H1 (cell line): Measurements from ENCODE around the gene KRT37. TPM values are rescaled to one million over a fixed set of nuclear protein-coding genes. Genes with fewer than 3 reads are reported as not detected.

Source experiments
- CTCF ChIA-PET: fragments of 300-600 bp; sonication (Branson Sonifier 250); formaldehyde crosslinking; loops from one replicate; lab custom pipeline; 2021; ENCODE audit not compliant: partially characterized antibody; lab: Charles Lee
- POLR2A ChIA-PET: fragments of 300-600 bp; sonication (Branson Sonifier 250); formaldehyde crosslinking; loops from one replicate; lab custom pipeline; 2021; ENCODE audit warnings: inconsistent platforms; ENCODE audit not compliant: partially characterized antibody; lab: Charles Lee
- DNase-seq, 2 experiments: peaks; one replicate each; pipeline versions ENCODE4 v3.0.0 to v3.0.0-alpha.2; 2010 to 2022; ENCODE audit warnings: low spot score in 2 of 2, low read depth in 1 of 2, mixed read lengths in 1 of 2
- FAIRE-seq: peaks from 2 replicates; lab custom pipeline; 2011; peaks lifted over from hg19 to GRCh38; lab: Jason Lieb, UNC
- H2AFZ ChIP-seq: 2 replicates; pipeline ENCODE4 v1.8.1; 2012; ENCODE audit warnings: low read length, inconsistent platforms
- H2AK5ac ChIP-seq: 2 replicates; pipeline ENCODE4 v1.6.1; 2013; ENCODE audit warnings: low read depth, low read length
- H2BK120ac ChIP-seq: replicated peaks from 2 replicates; pipeline ENCODE3; 2013; ENCODE audit warnings: low read depth, low read length, inconsistent platforms
- H2BK12ac ChIP-seq: 2 replicates; pipeline ENCODE4 v1.6.1; 2013; ENCODE audit warnings: low read depth, low read length
- H2BK15ac ChIP-seq: 2 replicates; pipeline ENCODE4 v1.6.1; 2013; ENCODE audit warnings: low read length
- H2BK20ac ChIP-seq: 2 replicates; pipeline ENCODE4 v1.6.1; 2013; ENCODE audit warnings: low read length
- H2BK5ac ChIP-seq: 2 replicates; pipeline ENCODE4 v1.6.1; 2013; ENCODE audit warnings: low read depth, low read length
- H3K14ac ChIP-seq: 2 replicates; pipeline ENCODE4 v1.6.1; 2013; ENCODE audit warnings: inconsistent platforms; ENCODE audit not compliant: insufficient read length
- H3K18ac ChIP-seq: 2 replicates; pipeline ENCODE4 v1.6.1; 2013; ENCODE audit warnings: low read length; ENCODE audit errors: extremely low read depth
- H3K23ac ChIP-seq: 2 replicates; pipeline ENCODE4 v1.6.1; 2013; ENCODE audit warnings: inconsistent platforms; ENCODE audit not compliant: insufficient read length
- H3K23me2 ChIP-seq: 2 replicates; pipeline ENCODE4 v1.6.1; 2013; ENCODE audit warnings: low read depth, low read length
- H3K27ac ChIP-seq: 2 replicates; pipeline ENCODE4 v1.6.1; 2011; ENCODE audit warnings: low read depth, low read length, inconsistent platforms
- H3K27me3 ChIP-seq, 4 experiments: replicated peaks in 1 of 4; 1 replicate in 1 of 4; 2 replicates in 3 of 4; pipeline versions ENCODE4 v1.6.1 to v1.8.1; 2011 to 2013; ENCODE audit warnings: low read length in 3 of 4, mild to moderate bottlenecking in 3 of 4, inconsistent platforms in 2 of 4, mixed read lengths in 2 of 4, moderate library complexity in 1 of 4; ENCODE audit not compliant: control insufficient read depth in 3 of 4, insufficient read depth in 3 of 4; ENCODE audit errors: extremely low read depth in 1 of 4
- H3K36me3 ChIP-seq, 4 experiments: 2 replicates each; pipeline versions ENCODE4 v1.6.1 to v1.8.1; 2011 to 2013; ENCODE audit warnings: mild to moderate bottlenecking in 4 of 4, low read length in 3 of 4, moderate library complexity in 2 of 4, control low read depth in 1 of 4, inconsistent platforms in 1 of 4; ENCODE audit not compliant: insufficient read depth in 4 of 4, control insufficient read depth in 2 of 4
- H3K4ac ChIP-seq: replicated peaks from 2 replicates; pipeline ENCODE3; 2013; ENCODE audit warnings: low read length, low read depth, mixed read lengths, inconsistent platforms; ENCODE audit not compliant: insufficient read length
- H3K4me1 ChIP-seq, 4 experiments: replicated peaks in 1 of 4; 1 replicate in 1 of 4; 2 replicates in 3 of 4; pipeline versions ENCODE4 v1.6.1 to v1.8.1; 2011 to 2013; ENCODE audit warnings: low read length in 3 of 4, inconsistent platforms in 2 of 4, mixed read lengths in 1 of 4; ENCODE audit not compliant: insufficient read depth in 4 of 4, control insufficient read depth in 3 of 4
- H3K4me2 ChIP-seq, 2 experiments: 2 replicates each; pipeline versions ENCODE4 v1.6.1 to v1.8.1; 2011 to 2013; ENCODE audit warnings: low read depth in 2 of 2, low read length in 2 of 2, control low read depth in 1 of 2, inconsistent platforms in 1 of 2, mild to moderate bottlenecking in 1 of 2; ENCODE audit not compliant: insufficient read depth in 1 of 2
- H3K4me3 ChIP-seq, 4 experiments: fragments of 200-600, 300-600 bp in 1 of 4; sonication (generic), shearing (Covaris generic), sonication (Bioruptor Twin) in 1 of 4; 2 replicates each; pipeline versions ENCODE4 v1.5.1 to v1.8.1; 2011 to 2016; ENCODE audit warnings: low read length in 4 of 4, low read depth in 3 of 4, control low read depth in 2 of 4, inconsistent platforms in 2 of 4, mild to moderate bottlenecking in 2 of 4, mixed read lengths in 1 of 4, moderate library complexity in 1 of 4; ENCODE audit not compliant: insufficient read depth in 2 of 4; ENCODE audit errors: extremely low read depth in 1 of 4
- H3K56ac ChIP-seq: replicated peaks from 2 replicates; pipeline ENCODE3; 2013; ENCODE audit warnings: low read depth, mild to moderate bottlenecking, mixed read lengths, low read length, inconsistent platforms; ENCODE audit not compliant: insufficient read length
- H3K79me1 ChIP-seq: 2 replicates; pipeline ENCODE4 v1.6.1; 2013; ENCODE audit warnings: low read depth, low read length, control low read depth
- H3K79me2 ChIP-seq, 2 experiments: 2 replicates each; pipeline versions ENCODE4 v1.6.1 to v1.8.1; 2012 to 2013; ENCODE audit warnings: low read length in 2 of 2, mild to moderate bottlenecking in 2 of 2, inconsistent platforms in 1 of 2; ENCODE audit not compliant: insufficient read depth in 2 of 2, control insufficient read depth in 1 of 2
- H3K9ac ChIP-seq, 4 experiments: replicated peaks in 1 of 4; 1 replicate in 1 of 4; 2 replicates in 3 of 4; pipeline versions ENCODE4 v1.6.1 to v1.8.1; 2011 to 2013; ENCODE audit warnings: low read depth in 3 of 4, low read length in 3 of 4, control low read depth in 2 of 4, mild to moderate bottlenecking in 2 of 4, moderate library complexity in 2 of 4, inconsistent platforms in 1 of 4; ENCODE audit errors: extremely low read depth in 1 of 4
- H3K9me3 ChIP-seq, 2 experiments: 2 replicates each; pipeline versions ENCODE4 v1.6.1 to v1.8.1; 2012 to 2013; ENCODE audit warnings: mild to moderate bottlenecking in 2 of 2, moderate library complexity in 2 of 2, control low read depth in 1 of 2, inconsistent platforms in 1 of 2, low read depth in 1 of 2, low read length in 1 of 2, mixed read lengths in 1 of 2; ENCODE audit not compliant: insufficient read depth in 2 of 2
- H4K20me1 ChIP-seq, 2 experiments: replicated peaks in 1 of 2; 2 replicates each; pipeline versions ENCODE3 to v1.8.1; 2011 to 2013; ENCODE audit warnings: inconsistent platforms in 2 of 2, low read length in 2 of 2, mild to moderate bottlenecking in 1 of 2; ENCODE audit not compliant: insufficient read depth in 2 of 2, control insufficient read depth in 1 of 2
- H4K5ac ChIP-seq: 2 replicates; pipeline ENCODE4 v1.6.1; 2013; ENCODE audit warnings: low read length, low read depth, mixed read lengths, inconsistent platforms; ENCODE audit not compliant: insufficient read length
- H4K8ac ChIP-seq: 2 replicates; pipeline ENCODE4 v1.8.0; 2013; ENCODE audit warnings: mild to moderate bottlenecking, moderate library complexity, low read length, inconsistent platforms; ENCODE audit not compliant: insufficient read depth; ENCODE audit errors: extremely low read depth
- H4K91ac ChIP-seq: replicated peaks from 2 replicates; pipeline ENCODE3; 2013; ENCODE audit warnings: low read length, mixed read lengths, inconsistent platforms; ENCODE audit not compliant: insufficient read length
- CBX5 ChIP-seq: fragments of 300-800, 300-1000 bp; sonication (generic); IDR thresholded peaks from 2 replicates; pipeline ENCODE4 v1.7.1; 2016; ENCODE audit warnings: antibody characterized with exemption, low read length, low read depth
- CTCF ChIP-seq, 3 experiments: IDR thresholded peaks; 1 replicate in 2 of 3; 2 replicates in 1 of 3; pipeline versions ENCODE4 v1.5.1 to v1.6.1; 2011; ENCODE audit warnings: low read length in 3 of 3, mild to moderate bottlenecking in 3 of 3, inconsistent platforms in 2 of 3, low read depth in 1 of 3, moderate library complexity in 1 of 3; ENCODE audit not compliant: insufficient read depth in 1 of 3; ENCODE audit errors: control extremely low read depth in 1 of 3
- FOSL1 ChIP-seq: IDR thresholded peaks from 2 replicates; pipeline ENCODE4 v1.6.1; 2011; ENCODE audit warnings: mild to moderate bottlenecking, low read depth, low read length, moderate library complexity; ENCODE audit not compliant: insufficient read depth
- GTF2F1 ChIP-seq: IDR thresholded peaks from 2 replicates; pipeline ENCODE4 v1.6.1; 2012; ENCODE audit warnings: low read depth, low read length, improper control_type of control experiment, borderline replicate concordance
- HDAC2 ChIP-seq, 2 experiments: fragments of 300-600 bp in 1 of 2; sonication (generic) in 1 of 2; IDR thresholded peaks; 2 replicates each; pipeline ENCODE4 v1.6.1; 2011 to 2012; ENCODE audit warnings: low read depth in 2 of 2, low read length in 2 of 2, mild to moderate bottlenecking in 2 of 2, moderate library complexity in 2 of 2, borderline replicate concordance in 1 of 2, inconsistent platforms in 1 of 2
- JUND ChIP-seq: IDR thresholded peaks from 2 replicates; pipeline ENCODE4 v1.6.1; 2011; ENCODE audit warnings: mild to moderate bottlenecking, improper control_type of control experiment, low read length
- KDM4A ChIP-seq: IDR thresholded peaks from one replicate; pipeline ENCODE4 v1.7.1; 2012; ENCODE audit warnings: low read depth, mild to moderate bottlenecking, moderate library complexity, low read length, inconsistent platforms; ENCODE audit not compliant: severe bottlenecking
- SIRT6 ChIP-seq: IDR thresholded peaks from one replicate; pipeline ENCODE4 v1.7.1; 2012; ENCODE audit warnings: low read length, inconsistent platforms
- TCF12 ChIP-seq: IDR thresholded peaks from 2 replicates; pipeline ENCODE4 v1.6.1; 2011; ENCODE audit warnings: low read depth, mild to moderate bottlenecking, low read length
- ZNF274 ChIP-seq: IDR thresholded peaks from 2 replicates; pipeline ENCODE4 v1.7.0; 2012; ENCODE audit warnings: low read length, borderline replicate concordance; ENCODE audit errors: extremely low read depth
- WGBS, 2 experiments: shearing (Covaris generic) in 1 of 2; methylation state at CpG; one replicate each; pipeline versions ENCODE4 v1.1.6 to v1.1.7; 2013 to 2015; ENCODE audit warnings: low lambda C conversion rate in 2 of 2, mixed read lengths in 2 of 2, inconsistent platforms in 1 of 2, low coverage in 1 of 2, missing lambda C conversion rate in 1 of 2; ENCODE audit not compliant: insufficient replicate concordance in 2 of 2, insufficient coverage in 1 of 2, insufficient read length in 1 of 2; ENCODE audit errors: extremely low coverage in 1 of 2, missing lambda C conversion rate in 1 of 2; 5-methylcytosine and 5-hydroxymethylcytosine counted together
- polyA plus RNA-seq, 7 experiments: library from polyadenylated mRNA; depleted of rRNA in 3 of 7; stranded (reverse) in 5 of 7; unstranded in 2 of 7; fragments of >200 nt in 5 of 7; fragments of 200-250 nt in 2 of 7; gene quantifications; 1 replicate in 5 of 7; 2 replicates in 1 of 7; 4 replicates in 1 of 7; pipeline versions ENCODE4 v1.2.1 to v1.2.3, GENCODE V29; 2011 to 2013; ENCODE audit warnings: missing spikeins in 2 of 7, mixed read lengths in 2 of 7
- total RNA-seq: library from RNA; stranded (reverse); fragmentation: NEBNext Ultra II Directional; extraction: Animal tissue kit (Norgen Biotek cat#: 25700); gene quantifications from 2 replicates; pipeline ENCODE4 v1.2.1, GENCODE V29; 2021

Gene KRT37
- total and polyA plus RNA-seq, 2 of the 8 experiments (the other 6 are each of a cell fraction or from before 2014, with no cell fraction given) = not detected

GRCh38 chr17:41396996-41397660 lies 27.3 kb downstream of the KRT37 start, which contains the start of gene KRT31:
Gene KRT31 (minus strand): TSS chr17:41397608. CDS start chr17:41397539, 69 bp downstream.
- Histone ChIP-seq H3K79me2 (no peaks in the 10 kb centered on the region), H2BK5ac (no peak within 1 kb of the TSS), H3K4me2 (no peak within 1 kb of the TSS), H4K20me1 (no peaks in the 10 kb centered on the region), H3K56ac (no peak within 1 kb of the TSS), H4K5ac (no peak within 1 kb of the TSS), H3K36me3 (no peaks in the 10 kb centered on the region), H3K27ac (no peak within 1 kb of the TSS), H3K14ac (no peak within 1 kb of the TSS), H2BK120ac (no peak within 1 kb of the TSS), H3K18ac (no peak within 1 kb of the TSS), H2AFZ (no peak within 1 kb of the TSS), H3K27me3 (no peaks in the 10 kb centered on the region; a peak in 1 of 7 replicates), H4K91ac (no peak within 1 kb of the TSS), H3K79me1 (no peaks in the 10 kb centered on the region), H3K9me3 (no peaks in the 10 kb centered on the region), H3K23ac (no peak within 1 kb of the TSS), H2BK12ac (no peak within 1 kb of the TSS), H2BK20ac (no peak within 1 kb of the TSS), H4K8ac (no peak within 1 kb of the TSS; the same call in 1 of the 2 replicates), H3K4ac (no peak within 1 kb of the TSS), H3K23me2 (no peaks in the 10 kb centered on the region), H2BK15ac (no peak within 1 kb of the TSS), H3K9ac (no peak within 1 kb of the TSS), H2AK5ac (no peak within 1 kb of the TSS), H3K4me3 (no peak within 1 kb of the TSS), H3K4me1 (no peaks in the 10 kb centered on the region)
- no peak for FAIRE-seq
- 85% methylated on average over 16 of the region's 16 CpGs; no CpG with 5 or more reads in 1 of the 2 experiments for WGBS, 2 experiments
- DNase-seq = no peak
- POLR2A ChIA-PET = no interaction called here
- CTCF ChIA-PET = interaction anchor here (0.6 to 1.1 kb wide), 2 partner anchors 21 to 86 kb away, joined by 3 to 4 read pairs; no protein-coding TSS in a partner anchor
- TF ChIP-seq GTF2F1 = no peak
- TF ChIP-seq SIRT6 = no peak
- TF ChIP-seq FOSL1 = no peak
- TF ChIP-seq TCF12 = no peak
- no peak for TF ChIP-seq ZNF274
- no peak for TF ChIP-seq CBX5
- TF ChIP-seq KDM4A = no peak
- TF ChIP-seq CTCF (IDR thresholded peaks at IDR 0.05; ENCODE audit: control extremely low read depth in 1 of 3, insufficient read depth in 1 of 3, low read depth in 1 of 3, low read length in 3 of 3) = no peak
- TF ChIP-seq HDAC2 (IDR thresholded peaks at IDR 0.05; ENCODE audit: borderline replicate concordance in 1 of 2, low read depth in 2 of 2, low read length in 2 of 2) = no peak
- no peak for TF ChIP-seq JUND
